GM12892 (cell line): ENCODE results near the gene CBX6.

Experiments used
- POLR2A ChIP-seq: IDR thresholded peaks from 2 replicates; pipeline ENCODE4 v1.6.1; 2011; ENCODE audit warnings: low read depth, low read length, control low read depth
- POLR2AphosphoS5 ChIP-seq: IDR thresholded peaks from 2 replicates; pipeline ENCODE4 v1.6.1; 2011; ENCODE audit warnings: low read depth, low read length, control low read depth
- TAF1 ChIP-seq: IDR thresholded peaks from 2 replicates; pipeline ENCODE4 v1.6.1; 2011; ENCODE audit warnings: low read depth, mild to moderate bottlenecking, control low read depth, low read length, borderline replicate concordance

GRCh38 chr22:38921806-38922205, 49.8 kb upstream of the CBX6 start:
- no peak for TF ChIP-seq POLR2A
- no peak for TF ChIP-seq TAF1
- TF ChIP-seq POLR2AphosphoS5 = no peak
